K562 (cell line): Measurements from ENCODE around the gene MARK4. TPM values are rescaled to one million over a fixed set of nuclear protein-coding genes. Genes with fewer than 3 reads are reported as not detected.

Source experiments
- ATAC-seq: fragments of 200-7000 bp; cut with Tn5 transposase; 3 replicates; pipeline ENCODE4 v1.9.1; 2020; ENCODE audit warnings: moderate library complexity
- BruUV-seq: library from RNA; stranded (reverse); fragments of 400-500 nt; replicated peaks from 2 replicates; lab custom pipeline; 2021; lab: Mats Ljungman, UMichigan
- CTCF ChIA-PET: fragments of 300-600 bp; formaldehyde crosslinking; extraction: SDS; loops from one replicate; lab custom pipeline; 2021; ENCODE audit warnings: low intra/inter-chr PET ratio; lab: Yijun Ruan, JAX
- POLR2A ChIA-PET: fragments of 300-600, 350-650 bp; sonication (Branson Sonifier 250); formaldehyde crosslinking; extraction: SDS; loops from one replicate; lab custom pipeline; 2021; ENCODE audit warnings: antibody characterized with exemption, inconsistent platforms; lab: Yijun Ruan, JAX
- DNase-seq, 4 experiments: peaks; one replicate each; pipeline versions ENCODE4 v3.0.0 to v3.0.0-alpha.2; 2011 to 2018; ENCODE audit warnings: low spot score in 3 of 4, mixed read lengths in 3 of 4; ENCODE audit errors: extremely low read depth in 1 of 4
- FAIRE-seq: peaks from 2 replicates; lab custom pipeline; 2011; peaks lifted over from hg19 to GRCh38; lab: Jason Lieb, UNC
- H2AFZ ChIP-seq: 2 replicates; pipeline ENCODE4 v1.6.0; 2011; ENCODE audit warnings: low read depth, low read length, control low read depth, inconsistent platforms
- H3K27ac ChIP-seq: fragments of 200-600 bp; 3 replicates; pipeline ENCODE4 v1.8.0; 2011; ENCODE audit warnings: low read depth, mild to moderate bottlenecking, control low read depth, inconsistent platforms, low read length, moderate library complexity, mixed read lengths; ENCODE audit errors: extremely low read depth
- H3K27me3 ChIP-seq, 2 experiments: fragments of 300-600 bp in 1 of 2; 2 replicates in 1 of 2; 3 replicates in 1 of 2; pipeline versions ENCODE4 v1.6.0 to v1.8.0; 2011; ENCODE audit warnings: inconsistent platforms in 2 of 2, low read length in 2 of 2, mild to moderate bottlenecking in 1 of 2, mixed read lengths in 1 of 2, moderate library complexity in 1 of 2; ENCODE audit not compliant: control insufficient read depth in 2 of 2, insufficient read depth in 2 of 2
- H3K36me3 ChIP-seq: fragments of 300-600 bp; 3 replicates; pipeline ENCODE4 v1.8.0; 2011; ENCODE audit warnings: mild to moderate bottlenecking, low read length, inconsistent platforms; ENCODE audit not compliant: control insufficient read depth, insufficient read depth
- H3K4me1 ChIP-seq, 2 experiments: fragments of 200-600 bp in 1 of 2; replicated peaks in 1 of 2; 2 replicates in 1 of 2; 3 replicates in 1 of 2; pipeline versions ENCODE4 v1.5.1 to v1.8.0; 2011; ENCODE audit warnings: inconsistent platforms in 2 of 2, low read length in 2 of 2, mild to moderate bottlenecking in 1 of 2, mixed read lengths in 1 of 2, moderate library complexity in 1 of 2; ENCODE audit not compliant: control insufficient read depth in 2 of 2, insufficient read depth in 2 of 2
- H3K4me2 ChIP-seq: 2 replicates; pipeline ENCODE4 v1.6.1; 2011; ENCODE audit warnings: low read length, control low read depth, inconsistent platforms, mixed read lengths; ENCODE audit not compliant: insufficient read depth
- H3K4me3 ChIP-seq: fragments of 200-600 bp; sonication (generic), shearing (Covaris generic); 2 replicates; pipeline ENCODE4 v1.5.1; 2016; ENCODE audit warnings: control low read depth, inconsistent platforms
- H3K79me2 ChIP-seq: fragments of 200-600 bp; 3 replicates; pipeline ENCODE4 v1.8.0; 2011; ENCODE audit warnings: low read length, inconsistent platforms; ENCODE audit not compliant: control insufficient read depth, insufficient read depth
- H3K9ac ChIP-seq, 2 experiments: 2 replicates each; pipeline versions ENCODE4 v1.6.0 to v1.6.1; 2011; ENCODE audit warnings: low read depth in 2 of 2, low read length in 2 of 2, control low read depth in 1 of 2, inconsistent platforms in 1 of 2, mild to moderate bottlenecking in 1 of 2, mixed read lengths in 1 of 2; ENCODE audit not compliant: insufficient read depth in 1 of 2
- H3K9me1 ChIP-seq: one replicate; pipeline ENCODE4 v1.6.0; 2011; ENCODE audit warnings: inconsistent platforms, mild to moderate bottlenecking, low read length, moderate library complexity; ENCODE audit not compliant: control insufficient read depth, insufficient read depth
- H3K9me3 ChIP-seq: replicated peaks from 2 replicates; pipeline ENCODE4 v1.5.1; 2011; ENCODE audit warnings: low read depth, low read length, inconsistent platforms; ENCODE audit not compliant: control insufficient read depth, insufficient read depth
- H4K20me1 ChIP-seq: replicated peaks from 2 replicates; pipeline ENCODE4 v1.6.1; 2011; ENCODE audit warnings: low read length, inconsistent platforms, mixed read lengths; ENCODE audit not compliant: control insufficient read depth, insufficient read depth
- CTBP1 ChIP-seq: fragments of 450-650 bp; IDR thresholded peaks from 2 replicates; pipeline ENCODE4 v1.6.1; 2016; ENCODE audit warnings: borderline replicate concordance
- ESRRB ChIP-seq: fragments of 250-450 bp; sonication (Bioruptor Pico); IDR thresholded peaks from 2 replicates; pipeline ENCODE4 v1.5.0; 2020; ENCODE audit warnings: mild to moderate bottlenecking, moderate library complexity, borderline replicate concordance
- FOXA3 ChIP-seq, 2 experiments: fragments of 450-650 bp in 1 of 2; sonication (generic) in 1 of 2; formaldehyde crosslinking; IDR thresholded peaks in 1 of 2; conservative IDR thresholded peaks in 1 of 2; 2 replicates each; pipeline versions ENCODE4 v1.4.0 to v1.8.0; 2020 to 2022; ENCODE audit warnings: mild to moderate bottlenecking in 2 of 2, missing genetic modification reagents in 1 of 2
- HDAC1 ChIP-seq, 2 experiments: fragments of 450-650 bp; IDR thresholded peaks; 2 replicates each; pipeline ENCODE4 v1.6.1; 2016 to 2017; ENCODE audit warnings: inconsistent platforms in 1 of 2, mild to moderate bottlenecking in 1 of 2, moderate library complexity in 1 of 2
- KDM4B ChIP-seq, 2 experiments: fragments of 450-650 bp in 1 of 2; sonication (generic) in 1 of 2; IDR thresholded peaks; 2 replicates each; pipeline ENCODE4 v1.6.1; 2016 to 2017; ENCODE audit warnings: borderline replicate concordance in 2 of 2, antibody characterized with exemption in 1 of 2, low read depth in 1 of 2, mild to moderate bottlenecking in 1 of 2
- KLF1 ChIP-seq: fragments of 450-650 bp; IDR thresholded peaks from 2 replicates; pipeline ENCODE4 v1.6.1; 2016; ENCODE audit warnings: missing genetic modification characterization, missing compliant biosample characterization
- MED1 ChIP-seq: sonication (generic); formaldehyde crosslinking; IDR thresholded peaks from 2 replicates; pipeline ENCODE4 v1.8.1; 2023; ENCODE audit warnings: missing genetic modification reagents, borderline replicate concordance
- NCOR1 ChIP-seq: fragments of 450-650 bp; IDR thresholded peaks from 2 replicates; pipeline ENCODE4 v1.6.1; 2016; ENCODE audit warnings: mild to moderate bottlenecking, moderate library complexity
- POLR2AphosphoS2 ChIP-seq: IDR thresholded peaks from 2 replicates; pipeline ENCODE4 v1.6.1; 2012; ENCODE audit warnings: low read length, improper control_type of control experiment
- RBM34 ChIP-seq: fragments of 200-400 bp; formaldehyde crosslinking; IDR thresholded peaks from 2 replicates; pipeline ENCODE4 v1.6.1; 2018; ENCODE audit warnings: low read length, borderline replicate concordance; ENCODE audit not compliant: insufficient read depth
- SMAD2 ChIP-seq: fragments of 150-350 bp; IDR thresholded peaks from 2 replicates; pipeline ENCODE4 v1.6.1; 2014; ENCODE audit warnings: low read depth, mild to moderate bottlenecking, low read length
- SREBF2 ChIP-seq: sonication (generic); formaldehyde crosslinking; IDR thresholded peaks from 2 replicates; pipeline ENCODE4 v1.4.0; 2020; ENCODE audit warnings: mild to moderate bottlenecking, missing genetic modification reagents
- TEAD1 ChIP-seq, 2 experiments: fragments of 450-650 bp in 1 of 2; sonication (generic) in 1 of 2; formaldehyde crosslinking; IDR thresholded peaks; 2 replicates each; pipeline versions ENCODE4 v1.4.0 to v1.8.0; 2020 to 2022; ENCODE audit warnings: mild to moderate bottlenecking in 2 of 2, missing genetic modification reagents in 1 of 2
- ZBTB8A ChIP-seq: fragments of 450-650 bp; IDR thresholded peaks from 2 replicates; pipeline ENCODE4 v1.6.1; 2018; ENCODE audit warnings: mild to moderate bottlenecking, moderate library complexity; ENCODE audit not compliant: partially characterized antibody
- WGBS: fragments of 100-300 bp; shearing (Covaris generic); methylation state at CpG from one replicate; pipeline ENCODE4 v1.1.6; 2016; ENCODE audit warnings: low coverage, mixed read lengths; ENCODE audit not compliant: insufficient coverage; ENCODE audit errors: missing lambda C conversion rate; 5-methylcytosine and 5-hydroxymethylcytosine counted together
- in situ Hi-C: fragments of 300-500 bp; cut with MboI; formaldehyde crosslinking; loops from 4 replicates; pipeline ENCODE4 v1.15.0; 2018; ENCODE audit warnings: inconsistent platforms, mixed read lengths
- intact Hi-C: fragments of 100-400 bp; cut with micrococcal nuclease; formaldehyde crosslinking; loops from 2 replicates; pipeline ENCODE4 v1.14.2; 2022
- polyA plus RNA-seq, 8 experiments: library from polyadenylated mRNA; depleted of rRNA in 4 of 8; stranded (reverse) in 5 of 8; unstranded in 3 of 8; fragments of >200 nt; fragmentation: Nextera tagmentation in 2 of 8; fragmentation: Illumina TruSeq in 1 of 8; extraction: Ambion mirVana in 2 of 8; extraction: Trizol in 1 of 8; gene quantifications; 2 replicates each; pipeline versions ENCODE4 v1.2.1 to v1.2.3, GENCODE V29; 2011 to 2014; ENCODE audit warnings: inconsistent platforms in 1 of 8, missing spikeins in 1 of 8
- total RNA-seq, 7 experiments: library from RNA; depleted of rRNA in 6 of 7; stranded (reverse); fragments of >200 nt in 6 of 7; fragmentation: Illumina TruSeq in 2 of 7; extraction: Trizol in 2 of 7; gene quantifications; 2 replicates each; pipeline versions ENCODE4 v1.2.1 to v1.2.3, GENCODE V29; 2011 to 2021; ENCODE audit warnings: low replicate concordance in 1 of 7
- TF ChIP-seq, protein P1 (sequence below): fragments of 250-450 bp; sonication (Bioruptor Pico); IDR thresholded peaks from 2 replicates; pipeline ENCODE4 v1.5.0; 2021; ENCODE audit warnings: mild to moderate bottlenecking, moderate library complexity
- TF ChIP-seq, protein P2 (sequence below): fragments of 250-450 bp; sonication (Bioruptor Pico); IDR thresholded peaks from 2 replicates; pipeline ENCODE4 v1.8.0; 2021; ENCODE audit warnings: borderline replicate concordance, mild to moderate bottlenecking, moderate library complexity; ENCODE audit not compliant: poor library complexity, severe bottlenecking

The MARK4 gene
- total and polyA plus RNA-seq, 9 of the 15 experiments (the other 6 are each of a cell fraction or from before 2014, with no cell fraction given), result 0.52 to 29.4 (median 8.6) TPM

DNA sequence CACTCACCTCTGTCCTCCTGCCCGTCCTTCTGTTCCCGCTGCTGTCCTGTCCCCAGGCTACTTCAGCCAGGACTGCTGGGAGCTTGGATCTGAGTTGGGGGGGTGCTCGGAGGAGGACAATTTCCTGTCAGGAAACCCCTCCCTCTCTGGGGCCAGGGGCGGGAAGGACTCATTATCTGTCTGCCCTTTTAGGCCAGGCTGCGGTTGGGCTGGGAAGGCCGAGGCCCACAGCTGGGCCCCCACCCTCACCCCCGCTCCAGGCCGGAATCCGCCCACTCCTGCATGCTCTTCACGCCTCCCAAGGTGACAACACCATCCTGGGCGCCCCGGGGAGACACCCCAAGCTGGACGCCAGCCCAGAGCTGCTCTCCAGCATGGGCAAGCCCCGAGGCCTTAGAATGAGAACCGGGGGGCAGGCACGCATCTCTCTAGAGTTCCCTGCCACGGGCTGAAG lies 5.7 kb upstream of the MARK4 start, which contains the start of gene EXOC3L2:
Gene EXOC3L2, minus strand, starts transcription at position 74 of the 454 bp plus-strand sequence. CDS start 6,362 bp downstream, outside the sequence.
- FAIRE-seq, result peak; percentile 15
- peak within 1 kb of the TSS; percentile 76 for H3K4me2 ChIP-seq
- TF ChIP-seq, protein P1, sequence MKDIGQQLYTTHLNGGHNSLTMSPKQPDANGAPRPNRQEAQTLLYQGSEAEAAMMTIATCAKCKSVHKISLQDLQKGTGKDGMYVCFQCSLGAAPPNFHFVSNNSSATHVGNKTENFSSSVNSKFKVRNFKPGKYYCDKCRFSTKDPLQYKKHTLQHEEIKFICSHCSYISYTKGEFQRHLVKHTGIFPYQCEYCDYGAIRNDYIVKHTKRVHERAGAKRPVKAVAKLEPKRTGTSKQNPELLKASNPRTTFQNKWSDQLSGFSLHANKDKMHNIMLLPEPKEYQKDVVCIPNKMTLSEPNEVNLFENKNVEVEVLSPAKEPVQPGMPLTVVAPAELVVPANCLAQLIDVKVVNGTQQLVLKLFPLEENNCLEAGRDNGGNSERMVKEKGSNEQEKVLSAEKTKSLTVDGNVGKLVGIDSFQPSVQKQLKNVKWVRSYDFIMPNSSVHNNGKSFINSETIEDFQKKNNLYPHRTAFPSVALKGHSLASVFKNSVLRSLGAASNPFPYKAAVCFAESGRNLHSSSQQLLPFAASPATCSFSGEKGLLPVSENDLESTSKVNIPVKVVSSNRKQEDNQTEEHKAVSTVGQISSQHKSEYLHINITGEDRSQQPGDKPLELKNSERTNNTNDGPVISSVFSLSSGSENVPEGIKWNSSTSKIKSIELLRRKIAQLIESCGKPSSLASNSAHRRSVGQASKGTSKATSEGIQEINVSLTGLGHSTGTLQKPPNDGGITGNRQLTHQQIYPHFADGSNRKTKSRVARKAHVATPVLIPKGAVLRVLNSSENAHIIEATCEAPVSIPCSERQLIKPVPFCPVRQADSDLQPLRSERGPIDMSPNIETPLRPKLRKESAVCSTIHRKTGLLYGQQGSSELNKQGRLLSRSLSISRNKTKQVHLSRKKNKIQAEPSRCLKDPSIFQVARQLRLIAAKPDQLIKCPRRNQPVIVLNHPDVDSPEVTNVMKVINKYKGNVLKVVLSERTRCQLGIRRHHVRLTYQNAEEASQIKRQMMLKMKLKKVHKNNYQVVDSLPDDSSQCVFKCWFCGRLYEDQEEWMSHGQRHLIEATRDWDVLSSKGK, result no peak
- peak; percentile 50 for TF ChIP-seq NCOR1
- no peak for TF ChIP-seq FOXA3 (CRISPR knock-in tag; conservative IDR thresholded peaks at IDR 0.05 in 1 of 2, IDR thresholded peaks at IDR 0.05 in 1 of 2)
- no peak for TF ChIP-seq POLR2AphosphoS2
- 0 out of 4 replicates have a peak, but pooled peaks of 1 of the 2 experiments have one; percentile 71 for TF ChIP-seq KDM4B (IDR thresholded peaks at IDR 0.05; ENCODE audit: borderline replicate concordance in 2 of 2, low read depth in 1 of 2)
- TF ChIP-seq KLF1, result no peak
- TF ChIP-seq RBM34, result no peak
- no peak for TF ChIP-seq TEAD1 (CRISPR knock-in tag; IDR thresholded peaks at IDR 0.05)
- no peak for TF ChIP-seq SREBF2 (CRISPR knock-in tag)
- no peak for TF ChIP-seq ESRRB (CRISPR knock-in tag)
- TF ChIP-seq CTBP1, result peak; percentile 67; the same call in 1 of the 2 replicates
- TF ChIP-seq MED1, result no peak
- no peak; a peak in 1 of 4 replicates for TF ChIP-seq HDAC1 (IDR thresholded peaks at IDR 0.05)
- TF ChIP-seq ZBTB8A, result no peak
- TF ChIP-seq, protein P2, sequence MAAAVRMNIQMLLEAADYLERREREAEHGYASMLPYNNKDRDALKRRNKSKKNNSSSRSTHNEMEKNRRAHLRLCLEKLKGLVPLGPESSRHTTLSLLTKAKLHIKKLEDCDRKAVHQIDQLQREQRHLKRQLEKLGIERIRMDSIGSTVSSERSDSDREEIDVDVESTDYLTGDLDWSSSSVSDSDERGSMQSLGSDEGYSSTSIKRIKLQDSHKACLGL (CRISPR knock-in tag), result no peak
- no peak for TF ChIP-seq SMAD2

More for the DNA sequence above, 5.7 kb upstream of the MARK4 start, which contains the start of gene EXOC3L2:
- in situ Hi-C loops, result no loop called here
- BruUV-seq, result no TSS peak
- Histone ChIP-seq H3K36me3 (no peaks in the 10 kb centered on the region), H3K4me1 (peaks cover 42 to 63% of the 10 kb centered on the region in 2 experiments), H3K9me3 (no peaks in the 10 kb centered on the region), H4K20me1 (no peaks in the 10 kb centered on the region), H3K27me3 (no peaks in the 10 kb centered on the region), H3K4me3 (peak within 1 kb of the TSS; percentile 29), H2AFZ (peak within 1 kb of the TSS; percentile 52), H3K79me2 (peaks cover 29% of the 10 kb centered on the region), H3K9ac (peak within 1 kb of the TSS; percentile 50 to 90), H3K9me1 (no peaks in the 10 kb centered on the region), H3K27ac (peak within 1 kb of the TSS; percentile 42)
- ChIA-PET CTCF (no interaction called here), POLR2A (interaction anchor here (1.2 to 1.9 kb wide), 3 partner anchors 8 to 67 kb away, joined by 3 to 6 read pairs (median 3); partner anchors contain the start of genes BLOC1S3 and TRAPPC6A)
- ATAC-seq, result peak; percentile 80
- intact Hi-C loops, result loop anchor here (10.0 kb wide), 1 partner anchor 231 kb away; no protein-coding TSS in a partner anchor
- DNase-seq, result peak; percentile 70 to 92 (median 80)
- 8% methylated on average over 17 of the region's 17 CpGs for WGBS
